Endodermal cell (in vitro differentiated cells): ENCODE measurements around the gene METTL23. TPM values are rescaled to one million over a fixed set of nuclear protein-coding genes. Genes with fewer than 3 reads are reported as not detected.
"Not testable (repeated sequence)": the region's sequence is repeated elsewhere in the genome, so short reads cannot be mapped to it uniquely, and the experiment has no call there.

Experiments used
- DNase-seq: peaks from one replicate; pipeline ENCODE4 v3.0.0-alpha.2; 2017
- H3K27ac ChIP-seq: 2 replicates; pipeline ENCODE4 v1.5.1; 2013; ENCODE audit warnings: mild to moderate bottlenecking, low read depth, low read length, moderate library complexity
- H3K27me3 ChIP-seq: 2 replicates; pipeline ENCODE4 v1.6.1; 2013; ENCODE audit warnings: mild to moderate bottlenecking, low read length, moderate library complexity; ENCODE audit not compliant: insufficient read depth, control insufficient read depth, poor library complexity, severe bottlenecking
- H3K36me3 ChIP-seq: 2 replicates; pipeline ENCODE4 v1.7.0; 2013; ENCODE audit warnings: mild to moderate bottlenecking, low read length, moderate library complexity; ENCODE audit not compliant: control insufficient read depth, insufficient read depth
- H3K4me1 ChIP-seq: one replicate; pipeline ENCODE4 v1.7.0; 2013; ENCODE audit warnings: low read length; ENCODE audit not compliant: control insufficient read depth, insufficient read depth
- H3K4me3 ChIP-seq: 2 replicates; pipeline ENCODE4 v1.5.1; 2013; ENCODE audit warnings: mild to moderate bottlenecking, low read length, moderate library complexity
- H3K9ac ChIP-seq: 2 replicates; pipeline ENCODE4 v1.6.1; 2013; ENCODE audit warnings: mild to moderate bottlenecking, low read length, moderate library complexity; ENCODE audit not compliant: poor library complexity, severe bottlenecking; ENCODE audit errors: extremely low read depth
- H3K9me3 ChIP-seq: 2 replicates; pipeline ENCODE4 v1.6.1; 2013; ENCODE audit warnings: mild to moderate bottlenecking, low read length, moderate library complexity; ENCODE audit not compliant: control insufficient read depth
- H3K27ac Mint-ChIP-seq: 2 replicates; pipeline ENCODE4 v1.8.0; 2020; ENCODE audit warnings: mixed read lengths
- H3K27me3 Mint-ChIP-seq: 2 replicates; pipeline ENCODE4 v1.8.0; 2021; ENCODE audit warnings: mild to moderate bottlenecking, mixed read lengths; ENCODE audit not compliant: insufficient read depth
- H3K36me3 Mint-ChIP-seq: 2 replicates; pipeline ENCODE4 v1.8.0; 2020; ENCODE audit warnings: low read depth, mixed read lengths
- H3K4me1 Mint-ChIP-seq: 2 replicates; pipeline ENCODE4 v1.8.0; 2020; ENCODE audit warnings: mixed read lengths
- H3K4me3 Mint-ChIP-seq: 2 replicates; pipeline ENCODE4 v1.8.0; 2020; ENCODE audit warnings: mild to moderate bottlenecking, moderate library complexity, mixed read lengths
- H3K9me3 Mint-ChIP-seq: 2 replicates; pipeline ENCODE4 v1.8.0; 2020; ENCODE audit warnings: mild to moderate bottlenecking, mixed read lengths
- WGBS, 2 experiments: methylation state at CpG; one replicate each; pipeline versions ENCODE4 v1.1.5 to v1.1.7; 2013; ENCODE audit warnings: missing lambda C conversion rate in 2 of 2, mixed read lengths in 1 of 2; ENCODE audit not compliant: insufficient coverage in 1 of 2, insufficient read length in 1 of 2; 5-methylcytosine and 5-hydroxymethylcytosine counted together
- total RNA-seq, 2 donors: library from RNA; stranded (reverse); fragmentation: NEBNext Ultra II Directional in 1 of 2; extraction: Animal tissue kit (Norgen Biotek cat#: 25700) in 1 of 2; gene quantifications; 2 replicates in 1 of 2; 3 replicates in 1 of 2; pipeline ENCODE4 v1.2.1, GENCODE V29; 2021
- TF ChIP-seq, protein P1 (sequence below): fragments of 200-600 bp; sonication (generic); conservative IDR thresholded peaks from 2 replicates; pipeline ENCODE4 v1.5.0; 2021; ENCODE audit warnings: antibody characterized with exemption, mild to moderate bottlenecking

METTL23 gene
- total RNA-seq, 2 donors from 2014 or later, result 31.3 to 39.9 TPM

DNA sequence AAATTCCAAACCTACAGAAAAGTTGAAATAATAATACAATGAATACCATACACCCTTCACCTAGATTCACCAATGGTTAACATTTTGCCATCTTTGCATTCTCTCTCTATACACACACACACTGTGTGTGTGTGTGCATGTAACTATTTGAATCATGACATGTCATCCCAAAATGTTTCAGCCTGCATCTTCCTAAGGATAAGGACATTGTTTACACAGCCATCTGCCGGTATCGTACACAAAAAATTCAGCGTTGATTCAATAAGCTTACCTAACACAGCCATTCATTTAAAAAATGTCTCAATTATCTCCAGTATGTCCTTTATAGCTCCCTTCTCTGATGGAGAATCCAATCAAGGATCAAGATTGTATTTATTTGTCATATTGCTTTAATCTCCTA lies 19.8 kb upstream of the METTL23 start:
- whole genome bisulfite sequencing, 2 experiments, result 94 to 99% methylated on average over 3 of the region's 3 CpGs
- no peak overlapping the region for H3K4me3 Mint-ChIP-seq
- no peak overlapping the region for H3K27ac Mint-ChIP-seq
- H3K27me3 Mint-ChIP-seq, result peaks cover 7% of the 10 kb centered on the region
- Histone ChIP-seq H3K9ac (no peak overlapping the region), H3K9me3 (peaks cover 4% of the 10 kb centered on the region), H3K4me1 (peaks cover 19% of the 10 kb centered on the region), H3K4me3 (no peak overlapping the region), H3K36me3 (no peaks in the 10 kb centered on the region), H3K27me3 (no peaks in the 10 kb centered on the region), H3K27ac (no peak overlapping the region)
- TF ChIP-seq, protein P1, sequence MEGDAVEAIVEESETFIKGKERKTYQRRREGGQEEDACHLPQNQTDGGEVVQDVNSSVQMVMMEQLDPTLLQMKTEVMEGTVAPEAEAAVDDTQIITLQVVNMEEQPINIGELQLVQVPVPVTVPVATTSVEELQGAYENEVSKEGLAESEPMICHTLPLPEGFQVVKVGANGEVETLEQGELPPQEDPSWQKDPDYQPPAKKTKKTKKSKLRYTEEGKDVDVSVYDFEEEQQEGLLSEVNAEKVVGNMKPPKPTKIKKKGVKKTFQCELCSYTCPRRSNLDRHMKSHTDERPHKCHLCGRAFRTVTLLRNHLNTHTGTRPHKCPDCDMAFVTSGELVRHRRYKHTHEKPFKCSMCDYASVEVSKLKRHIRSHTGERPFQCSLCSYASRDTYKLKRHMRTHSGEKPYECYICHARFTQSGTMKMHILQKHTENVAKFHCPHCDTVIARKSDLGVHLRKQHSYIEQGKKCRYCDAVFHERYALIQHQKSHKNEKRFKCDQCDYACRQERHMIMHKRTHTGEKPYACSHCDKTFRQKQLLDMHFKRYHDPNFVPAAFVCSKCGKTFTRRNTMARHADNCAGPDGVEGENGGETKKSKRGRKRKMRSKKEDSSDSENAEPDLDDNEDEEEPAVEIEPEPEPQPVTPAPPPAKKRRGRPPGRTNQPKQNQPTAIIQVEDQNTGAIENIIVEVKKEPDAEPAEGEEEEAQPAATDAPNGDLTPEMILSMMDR, result no peak
- no peak for DNase-seq
- no peaks in the 10 kb centered on the region for H3K9me3 Mint-ChIP-seq
- H3K36me3 Mint-ChIP-seq, result peaks cover 2% of the 10 kb centered on the region
- peaks cover 34% of the 10 kb centered on the region for H3K4me1 Mint-ChIP-seq

DNA sequence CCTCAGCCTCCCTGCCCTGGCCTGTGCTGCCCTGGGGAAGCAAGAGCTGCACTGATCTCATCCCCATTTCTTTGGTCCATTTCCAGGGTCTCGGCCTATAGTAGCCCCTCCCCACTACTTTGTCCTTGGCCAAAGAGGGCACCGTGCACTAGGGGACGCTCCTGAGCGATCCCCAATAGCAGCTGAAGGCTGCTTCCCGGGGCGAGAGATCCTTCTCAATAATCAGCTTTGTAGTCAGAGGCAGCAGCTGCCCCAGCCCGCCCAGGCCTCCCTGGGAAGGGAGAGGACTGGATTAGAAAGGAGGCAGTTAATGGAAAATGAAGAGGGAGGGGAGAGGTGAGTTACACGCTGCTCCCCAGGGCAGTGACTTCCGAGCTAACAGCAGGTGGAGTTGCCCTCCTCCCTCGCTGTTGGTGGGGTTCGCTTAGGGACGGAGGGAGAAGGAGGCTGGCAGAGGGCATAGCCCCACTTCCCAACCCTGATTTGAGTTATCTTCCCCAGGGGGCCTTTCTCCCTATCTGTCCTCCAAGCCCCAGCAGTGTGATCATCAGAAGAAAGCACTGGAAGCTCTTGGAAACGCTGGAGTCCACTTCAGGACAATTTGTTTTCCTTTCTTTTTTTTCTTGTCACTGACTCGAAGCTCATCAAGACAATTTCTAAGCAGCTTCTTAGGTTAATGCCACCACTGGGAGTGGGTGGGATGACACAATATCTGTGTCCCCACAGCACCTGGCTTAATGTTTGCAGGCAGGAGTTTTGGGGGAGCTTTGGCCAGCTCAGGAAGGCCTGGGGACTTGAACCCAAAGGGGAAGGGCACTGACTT lies 18.4 kb upstream of the METTL23 start:
- Histone ChIP-seq H3K4me3 (peak overlapping the region; percentile 92), H3K27me3 (no peaks in the 10 kb centered on the region), H3K9ac (no peak overlapping the region), H3K36me3 (peaks cover 4% of the 10 kb centered on the region), H3K27ac (peak overlapping the region; percentile 77), H3K4me1 (peaks cover 19% of the 10 kb centered on the region), H3K9me3 (peaks cover 4% of the 10 kb centered on the region)
- H3K9me3 Mint-ChIP-seq, result no peaks in the 10 kb centered on the region
- H3K36me3 Mint-ChIP-seq, result peaks cover 4% of the 10 kb centered on the region
- H3K27ac Mint-ChIP-seq, result peak overlapping the region; percentile 83
- WGBS, 2 experiments, result 18 to 22% methylated on average over 4 to 14 of the region's 14 CpGs
- TF ChIP-seq, protein P1, result peak; percentile 91
- peaks cover 31% of the 10 kb centered on the region for H3K4me1 Mint-ChIP-seq
- peak overlapping the region; percentile 70 for H3K4me3 Mint-ChIP-seq
- DNase-seq, result peak; percentile 97
- peaks cover 7% of the 10 kb centered on the region for H3K27me3 Mint-ChIP-seq

DNA sequence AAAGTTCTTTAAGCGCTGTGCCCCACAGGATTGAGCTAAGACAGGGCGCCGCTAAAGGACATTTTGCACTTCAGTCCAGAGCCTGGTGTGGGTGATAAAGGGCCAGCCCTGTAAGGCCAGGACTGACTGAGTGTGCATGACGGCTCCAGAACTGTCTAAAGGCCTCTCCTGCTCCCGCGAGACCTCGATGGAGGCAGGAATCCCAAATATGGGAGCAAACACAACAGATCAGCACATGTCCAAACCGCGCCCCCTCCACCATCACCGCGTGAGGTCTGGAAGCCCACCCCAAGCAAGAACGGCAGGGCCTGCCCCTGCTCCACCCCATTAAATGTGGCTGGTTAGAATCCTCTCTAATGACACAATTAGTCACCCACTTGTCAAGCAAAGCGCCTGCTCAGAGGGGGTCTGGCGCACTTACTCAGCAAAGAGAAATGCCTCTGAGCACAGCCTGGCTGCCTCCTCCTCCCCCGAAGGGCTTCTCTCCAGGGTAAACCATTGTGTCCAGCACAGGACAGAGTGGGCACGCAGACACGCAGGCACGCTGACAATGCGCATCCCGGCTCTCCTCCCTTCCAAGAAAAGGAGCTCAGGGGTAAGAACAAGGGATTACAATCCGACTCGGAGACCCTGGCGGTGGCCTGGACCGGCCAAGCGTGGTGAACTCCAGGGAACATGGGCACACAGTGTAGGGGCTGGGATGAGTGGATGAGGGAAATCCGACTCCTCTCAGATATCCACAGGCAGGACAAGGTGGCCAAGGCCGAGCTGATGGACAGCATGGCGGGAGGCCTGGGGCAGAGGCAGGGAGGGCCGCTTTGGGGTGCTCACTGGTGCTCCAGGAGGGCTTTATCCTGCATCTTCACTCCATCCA lies 17.3 kb upstream of the METTL23 start:
- peak overlapping the region; percentile 64 for H3K9ac ChIP-seq
- peaks cover 19% of the 10 kb centered on the region for H3K4me1 ChIP-seq
- H3K36me3 ChIP-seq, result peaks cover 12% of the 10 kb centered on the region
- peak overlapping the region; percentile 87 for H3K27ac Mint-ChIP-seq
- 25 to 26% methylated on average over 19 to 29 of the region's 29 CpGs for WGBS, 2 experiments
- peaks cover 4% of the 10 kb centered on the region for H3K9me3 ChIP-seq
- peaks cover 7% of the 10 kb centered on the region for H3K27me3 Mint-ChIP-seq
- TF ChIP-seq, protein P1, result no peak
- peak overlapping the region; percentile 92 for H3K4me3 ChIP-seq
- no peaks in the 10 kb centered on the region for H3K27me3 ChIP-seq
- peaks cover 31% of the 10 kb centered on the region for H3K4me1 Mint-ChIP-seq
- peak overlapping the region; percentile 41 for H3K27ac ChIP-seq
- H3K4me3 Mint-ChIP-seq, result peak overlapping the region; percentile 70
- H3K36me3 Mint-ChIP-seq, result peaks cover 4% of the 10 kb centered on the region
- H3K9me3 Mint-ChIP-seq, result no peaks in the 10 kb centered on the region
- peak; percentile 92 for DNase-seq

DNA sequence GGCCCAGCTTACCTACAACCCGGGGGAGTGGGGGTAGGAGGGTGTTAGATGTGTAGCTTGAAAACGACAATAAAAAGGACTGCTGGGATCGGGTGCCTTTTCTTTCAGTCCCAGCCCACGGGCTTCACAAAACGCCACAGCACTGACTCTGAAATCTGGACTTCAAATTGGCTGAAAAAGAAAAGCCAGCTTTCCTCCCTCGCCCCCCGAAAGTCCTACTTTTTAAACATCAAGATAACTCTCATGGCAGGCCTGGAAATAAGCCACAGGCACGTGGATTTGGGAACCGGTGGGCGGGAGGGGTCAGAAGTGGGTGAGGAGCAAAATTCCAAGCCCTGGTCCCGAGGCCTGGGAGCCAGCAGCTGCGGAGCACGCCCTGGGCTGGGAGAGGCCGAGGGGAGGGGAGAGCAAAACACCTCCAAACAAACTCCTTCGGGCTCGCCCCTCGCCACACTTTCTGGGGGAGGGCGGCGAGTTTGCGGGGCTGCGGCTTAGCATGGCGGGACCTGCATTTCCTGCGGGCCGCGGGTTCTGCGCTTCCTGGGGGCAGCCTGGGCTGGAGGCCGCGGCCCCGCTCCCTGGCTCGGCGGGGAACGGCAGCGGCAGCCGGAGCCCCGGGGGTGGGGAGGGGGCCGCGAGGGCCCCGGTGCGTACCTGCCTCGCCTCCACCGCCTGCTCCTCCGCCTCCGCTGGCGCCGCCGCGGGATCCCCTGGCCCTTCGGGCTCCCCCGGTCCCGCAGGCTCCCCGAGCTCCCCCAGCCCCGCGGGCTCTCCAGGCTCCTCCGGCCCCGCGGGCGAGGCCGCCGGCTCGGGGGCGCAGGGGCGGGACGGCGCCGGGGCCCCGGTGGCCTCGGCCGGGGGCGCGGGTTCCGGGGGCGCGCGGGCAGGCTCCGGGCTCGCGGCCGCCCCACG lies 16.4 kb upstream of the METTL23 start:
- peak; percentile 79 for DNase-seq
- not testable (repeated sequence) for H3K9me3 ChIP-seq, H3K36me3 Mint-ChIP-seq, H3K9me3 Mint-ChIP-seq, H3K27me3 ChIP-seq, H3K27me3 Mint-ChIP-seq
- 2 to 5% methylated on average over 10 to 36 of the region's 79 CpGs for WGBS, 2 experiments
- peak overlapping the region; percentile 70 for H3K4me3 Mint-ChIP-seq
- H3K9ac ChIP-seq, result peak overlapping the region; percentile 64
- H3K4me3 ChIP-seq, result peak overlapping the region; percentile 92
- H3K27ac ChIP-seq, result peak overlapping the region; percentile 41
- H3K4me1 ChIP-seq, result peaks cover 19% of the 10 kb centered on the region
- H3K36me3 ChIP-seq, result peaks cover 17% of the 10 kb centered on the region
- H3K27ac Mint-ChIP-seq, result peak overlapping the region; percentile 87
- peaks cover 31% of the 10 kb centered on the region for H3K4me1 Mint-ChIP-seq
